GM19099 (cell line): Measurements from ENCODE around the gene CSAG2.
"Not testable (repeated sequence)": the region's sequence is repeated elsewhere in the genome, so short reads cannot be mapped to it uniquely, and the experiment has no call there.

Experiments
- POLR2A ChIP-seq: IDR thresholded peaks from 3 replicates; pipeline ENCODE4 v1.6.1; 2011; ENCODE audit warnings: low read depth; ENCODE audit not compliant: insufficient read length; ENCODE audit errors: extremely low read depth

CSAG2 gene

GRCh38 chrX:152709173-152709572 is at the start of gene CSAG2:
CSAG2 (minus strand) TSS chrX:152709273; CDS start chrX:152709112, 161 bp downstream.
- not testable (repeated sequence) for TF ChIP-seq POLR2A

- TF ChIP-seq POLR2A = not testable (repeated sequence)
These were observed 44.9 kb upstream of the CSAG2 start, which contains the start of gene MAGEA2 for GRCh38 chrX:152753686-152754650. MAGEA2 (minus strand) TSS chrX:152753842; CDS start chrX:152751363, 2,479 bp downstream.

GRCh38 chrX:152738560-152738959 is 29.5 kb upstream of the CSAG2 start:
- TF ChIP-seq POLR2A = no peak

- no peak for TF ChIP-seq POLR2A
These were observed 26.9 kb upstream of the CSAG2 start for GRCh38 chrX:152735860-152736511.

GRCh38 chrX:152735101-152735500 is 26.0 kb upstream of the CSAG2 start:
- TF ChIP-seq POLR2A = no peak

- TF ChIP-seq POLR2A = no peak
These were observed 24.3 kb upstream of the CSAG2 start, which contains the start of the genes CSAG1 and MAGEA12 for GRCh38 chrX:152733261-152733975. CSAG1 (minus strand) TSS chrX:152733721; CDS start chrX:152732460, 1,261 bp downstream. MAGEA12 (plus strand) TSS chrX:152733757; CDS start chrX:152736162, 2,405 bp downstream.

GRCh38 chrX:152725409-152725808 is 16.3 kb upstream of the CSAG2 start:
- no peak for TF ChIP-seq POLR2A

- not testable (repeated sequence) for TF ChIP-seq POLR2A
These were observed 5.0 kb upstream of the CSAG2 start, which contains the start of gene MAGEA2B for GRCh38 chrX:152713815-152714787. MAGEA2B (plus strand) TSS chrX:152714628; CDS start chrX:152717107, 2,479 bp downstream.

- TF ChIP-seq POLR2A = not testable (repeated sequence)
These were observed 10.8 kb downstream of the CSAG2 start, which contains the start of gene MAGEA3 for GRCh38 chrX:152697952-152698931. MAGEA3 (plus strand) TSS chrX:152698794; CDS start chrX:152700833, 2,039 bp downstream.

- no peak for TF ChIP-seq POLR2A
These were observed 34.9 kb downstream of the CSAG2 start for GRCh38 chrX:152674135-152674534.

GRCh38 chrX:152663086-152663485 is 46.0 kb downstream of the CSAG2 start:
- no peak for TF ChIP-seq POLR2A

- no peak for TF ChIP-seq POLR2A
These were observed 50.8 kb downstream of the CSAG2 start for GRCh38 chrX:152658302-152658701.
